ENCODE measurements around the gene DMXL1.

The DMXL1 gene

GRCh38 chr5:119054101-119054500 lies 16.8 kb upstream of the DMXL1 start:
- Histone ChIP-seq H3K4me1 (ENCODE audit: control insufficient read depth, insufficient read depth, low read length) (no peaks in the 10 kb centered on the region), H3K36me3 (ENCODE audit: control insufficient read depth in 2 of 2, insufficient read depth in 1 of 2, low read length in 2 of 2) (no peaks in the 10 kb centered on the region), H3K9me3 (ENCODE audit: control insufficient read depth, insufficient read depth, low read depth, low read length) (no peaks in the 10 kb centered on the region), H3K27ac (ENCODE audit: extremely low read depth, low read depth, low read length) (no peak overlapping the region), H3K4me3 (ENCODE audit: low read depth, low read length) (no peak overlapping the region)
- CTCF ChIA-PET = no interaction called here
- POLR2A ChIA-PET = interaction anchor here (1.5 kb wide), 1 partner anchor 214 kb away, joined by 4 read pairs; no protein-coding TSS in a partner anchor
- TF ChIP-seq ELK4 (IDR thresholded peaks at IDR 0.05; ENCODE audit: borderline replicate concordance, low read depth, low read length) = no peak
- no peak for TF ChIP-seq ZNF548 (tag by site-specific recombination; IDR thresholded peaks at IDR 0.05)
- TF ChIP-seq PATZ1 (tag by site-specific recombination; IDR thresholded peaks at IDR 0.05) = no peak
- TF ChIP-seq ZNF391 (tag by site-specific recombination; IDR thresholded peaks at IDR 0.05; ENCODE audit: borderline replicate concordance, low read depth) = no peak
- TF ChIP-seq RBAK (tag by site-specific recombination; IDR thresholded peaks at IDR 0.05) = no peak
- TF ChIP-seq ZNF529 (tag by site-specific recombination; IDR thresholded peaks at IDR 0.05; ENCODE audit: insufficient replicate concordance) = no peak
- TF ChIP-seq ZNF513 (tag by site-specific recombination; IDR thresholded peaks at IDR 0.05) = no peak
- no peak for TF ChIP-seq ZNF48 (tag by site-specific recombination; IDR thresholded peaks at IDR 0.05)
- no peak for TF ChIP-seq ZNF777 (tag by site-specific recombination; IDR thresholded peaks at IDR 0.05; ENCODE audit: borderline replicate concordance)
- no peak for TF ChIP-seq ZNF830 (tag by site-specific recombination; IDR thresholded peaks at IDR 0.05; ENCODE audit: low read depth)
- no peak for TF ChIP-seq ZNF530 (tag by site-specific recombination; IDR thresholded peaks at IDR 0.05; ENCODE audit: low read depth)
- TF ChIP-seq ZNF362 (tag by site-specific recombination; IDR thresholded peaks at IDR 0.05) = no peak
- TF ChIP-seq ZNF133 (tag by site-specific recombination; IDR thresholded peaks at IDR 0.05) = no peak
- no peak for TF ChIP-seq ZEB2 (tag by site-specific recombination; IDR thresholded peaks at IDR 0.05)
- TF ChIP-seq ZNF155 (tag by site-specific recombination; IDR thresholded peaks at IDR 0.05) = no peak
- TF ChIP-seq ZNF335 (tag by site-specific recombination; conservative IDR thresholded peaks at IDR 0.05) = no peak
- TF ChIP-seq ZNF629 (tag by site-specific recombination; IDR thresholded peaks at IDR 0.05) = no peak

- Histone ChIP-seq H3K36me3 (ENCODE audit: control insufficient read depth in 2 of 2, insufficient read depth in 1 of 2, low read length in 2 of 2) (no peaks in the 10 kb centered on the region), H3K27ac (ENCODE audit: extremely low read depth, low read depth, low read length) (no peak overlapping the region), H3K4me3 (ENCODE audit: low read depth, low read length) (no peak overlapping the region), H3K9me3 (ENCODE audit: control insufficient read depth, insufficient read depth, low read depth, low read length) (no peaks in the 10 kb centered on the region), H3K4me1 (ENCODE audit: control insufficient read depth, insufficient read depth, low read length) (no peaks in the 10 kb centered on the region)
- POLR2A ChIA-PET = no interaction called here
- CTCF ChIA-PET = no interaction called here
- TF ChIP-seq ZNF248 (tag by site-specific recombination; IDR thresholded peaks at IDR 0.05) (no peak), PATZ1 (tag by site-specific recombination; IDR thresholded peaks at IDR 0.05) (no peak), INSM2 (tag by site-specific recombination; IDR thresholded peaks at IDR 0.05) (no peak), TSHZ1 (tag by site-specific recombination; IDR thresholded peaks at IDR 0.05; ENCODE audit: borderline replicate concordance) (no peak), ZNF670 (tag by site-specific recombination; IDR thresholded peaks at IDR 0.05; ENCODE audit: low read depth) (no peak), ZNF571 (tag by site-specific recombination; IDR thresholded peaks at IDR 0.05) (no peak), ZNF302 (tag by site-specific recombination; IDR thresholded peaks at IDR 0.05; ENCODE audit: low read depth) (no peak)
Observed at GRCh38 chr5:119055294-119055693, 15.6 kb upstream of the DMXL1 start.

Measured in HEK293 (cell line).